ENCODE data around the gene PDPK1.

Gene PDPK1

DNA sequence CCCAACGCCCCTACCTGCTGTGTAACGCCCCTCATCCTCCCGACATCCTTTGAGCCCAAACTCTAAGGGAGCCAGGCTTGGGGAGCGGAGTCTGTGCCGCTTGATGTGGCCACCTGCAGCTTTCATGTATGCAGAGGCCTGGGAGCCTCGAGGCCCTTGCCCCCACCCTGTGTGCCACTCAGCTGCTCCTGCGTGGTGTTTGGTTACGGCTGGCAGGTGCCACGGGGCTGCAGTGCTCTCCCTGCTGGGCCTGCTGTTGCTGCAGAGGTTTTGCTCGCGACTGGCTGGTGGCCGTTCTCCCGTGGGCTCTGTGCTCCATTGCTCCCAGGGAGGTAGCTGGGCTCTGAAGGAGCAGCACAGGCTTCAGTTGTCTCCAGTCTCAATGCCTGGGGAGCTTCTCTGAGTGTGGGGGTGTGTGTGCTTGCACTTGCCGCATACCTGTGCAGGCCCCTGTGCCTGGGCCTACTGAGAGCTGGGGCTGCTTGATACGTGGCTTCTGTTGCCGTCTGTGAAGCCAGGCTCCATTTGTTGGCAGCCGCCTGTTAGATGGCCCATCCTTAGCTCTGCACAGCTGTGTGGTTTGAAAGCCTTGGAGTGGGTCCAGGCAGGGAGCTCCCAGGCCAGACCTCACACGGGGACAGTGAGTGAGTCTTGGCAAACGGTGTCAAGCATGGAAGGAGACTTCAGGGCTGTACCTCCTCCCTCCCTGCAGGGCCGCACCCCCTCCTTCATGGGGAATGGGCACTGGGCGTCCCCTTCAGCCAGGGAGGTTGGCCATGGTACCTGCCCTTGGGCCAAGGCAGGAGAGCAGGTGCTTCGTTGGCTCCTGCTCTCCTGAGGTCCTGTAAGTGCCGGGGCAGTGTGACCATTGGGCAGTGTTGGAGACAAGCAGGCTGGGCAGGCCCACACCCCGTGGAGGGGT is 47.2 kb downstream of the PDPK1 start:
- Histone ChIP-seq H3K9me3 (ENCODE audit: control insufficient read depth, insufficient read depth, low read length) (no peaks in the 10 kb centered on the region), H3K4me3 (ENCODE audit: low read length) (no peak overlapping the region), H3K4me2 (ENCODE audit: low read length) (no peak overlapping the region), H3K36me3 (ENCODE audit: control insufficient read depth, low read length) (peaks cover 42% of the 10 kb centered on the region), H3K27ac (ENCODE audit: low read depth, low read length) (no peak overlapping the region), H3K27me3 (ENCODE audit: control insufficient read depth, low read length) (no peaks in the 10 kb centered on the region), H3K79me2 (ENCODE audit: control insufficient read depth, low read length) (no peaks in the 10 kb centered on the region), H3F3A (ENCODE audit: control insufficient read depth, insufficient read depth) (no peaks in the 10 kb centered on the region), H3K9me2 (replicated peaks; ENCODE audit: control insufficient read depth, low read length) (no peaks in the 10 kb centered on the region), H4K20me1 (ENCODE audit: control insufficient read depth, insufficient read depth, low read depth, low read length) (no peaks in the 10 kb centered on the region), H3K4me1 (ENCODE audit: control insufficient read depth, low read length) (no peaks in the 10 kb centered on the region)
- no peak for TF ChIP-seq EZH2phosphoT487 (IDR thresholded peaks at IDR 0.05; ENCODE audit: borderline replicate concordance, low read length)
- TF ChIP-seq, protein P1, sequence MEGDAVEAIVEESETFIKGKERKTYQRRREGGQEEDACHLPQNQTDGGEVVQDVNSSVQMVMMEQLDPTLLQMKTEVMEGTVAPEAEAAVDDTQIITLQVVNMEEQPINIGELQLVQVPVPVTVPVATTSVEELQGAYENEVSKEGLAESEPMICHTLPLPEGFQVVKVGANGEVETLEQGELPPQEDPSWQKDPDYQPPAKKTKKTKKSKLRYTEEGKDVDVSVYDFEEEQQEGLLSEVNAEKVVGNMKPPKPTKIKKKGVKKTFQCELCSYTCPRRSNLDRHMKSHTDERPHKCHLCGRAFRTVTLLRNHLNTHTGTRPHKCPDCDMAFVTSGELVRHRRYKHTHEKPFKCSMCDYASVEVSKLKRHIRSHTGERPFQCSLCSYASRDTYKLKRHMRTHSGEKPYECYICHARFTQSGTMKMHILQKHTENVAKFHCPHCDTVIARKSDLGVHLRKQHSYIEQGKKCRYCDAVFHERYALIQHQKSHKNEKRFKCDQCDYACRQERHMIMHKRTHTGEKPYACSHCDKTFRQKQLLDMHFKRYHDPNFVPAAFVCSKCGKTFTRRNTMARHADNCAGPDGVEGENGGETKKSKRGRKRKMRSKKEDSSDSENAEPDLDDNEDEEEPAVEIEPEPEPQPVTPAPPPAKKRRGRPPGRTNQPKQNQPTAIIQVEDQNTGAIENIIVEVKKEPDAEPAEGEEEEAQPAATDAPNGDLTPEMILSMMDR (IDR thresholded peaks at IDR 0.05; ENCODE audit: low read depth, low read length, poor library complexity, severe bottlenecking), result no peak

DNA sequence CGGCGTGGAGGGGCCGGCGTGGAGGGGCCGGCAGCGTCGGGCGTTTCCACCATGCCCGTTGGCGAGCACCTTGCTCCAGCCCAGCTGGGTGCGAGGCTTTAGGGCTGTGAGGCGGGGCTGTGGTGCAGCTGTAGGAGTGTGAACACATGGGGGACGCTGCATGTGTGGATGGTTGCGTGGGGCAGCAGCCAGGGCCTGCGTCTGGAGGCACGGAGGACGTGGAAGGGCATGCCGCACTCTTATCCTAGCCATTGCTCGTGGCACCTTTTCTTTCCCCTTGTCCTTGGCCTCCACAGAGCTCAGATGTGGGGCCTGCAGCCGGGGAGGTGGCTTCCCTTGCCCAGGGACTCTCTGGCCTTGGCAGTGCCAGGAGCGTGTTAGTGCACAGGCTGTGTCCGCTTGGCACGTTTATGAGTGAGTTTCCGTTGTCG is 47.8 kb downstream of the PDPK1 start:
- H3K27ac ChIP-seq (ENCODE audit: low read depth, low read length), result no peak overlapping the region
- H3K27me3 ChIP-seq (ENCODE audit: control insufficient read depth, low read length), result no peaks in the 10 kb centered on the region
- H3F3A ChIP-seq (ENCODE audit: control insufficient read depth, insufficient read depth), result no peaks in the 10 kb centered on the region
- peaks cover 48% of the 10 kb centered on the region for H3K36me3 ChIP-seq (ENCODE audit: control insufficient read depth, low read length)
- H3K9me2 ChIP-seq (replicated peaks; ENCODE audit: control insufficient read depth, low read length), result no peaks in the 10 kb centered on the region
- no peaks in the 10 kb centered on the region for H3K9me3 ChIP-seq (ENCODE audit: control insufficient read depth, insufficient read depth, low read length)
- no peaks in the 10 kb centered on the region for H3K4me1 ChIP-seq (ENCODE audit: control insufficient read depth, low read length)
- H3K79me2 ChIP-seq (ENCODE audit: control insufficient read depth, low read length), result no peaks in the 10 kb centered on the region
- H4K20me1 ChIP-seq (ENCODE audit: control insufficient read depth, insufficient read depth, low read depth, low read length), result no peaks in the 10 kb centered on the region
- no peak overlapping the region for H3K4me2 ChIP-seq (ENCODE audit: low read length)
- H3K4me3 ChIP-seq (ENCODE audit: low read length), result no peak overlapping the region
- TF ChIP-seq EZH2phosphoT487 (IDR thresholded peaks at IDR 0.05; ENCODE audit: borderline replicate concordance, low read length), result no peak

DNA sequence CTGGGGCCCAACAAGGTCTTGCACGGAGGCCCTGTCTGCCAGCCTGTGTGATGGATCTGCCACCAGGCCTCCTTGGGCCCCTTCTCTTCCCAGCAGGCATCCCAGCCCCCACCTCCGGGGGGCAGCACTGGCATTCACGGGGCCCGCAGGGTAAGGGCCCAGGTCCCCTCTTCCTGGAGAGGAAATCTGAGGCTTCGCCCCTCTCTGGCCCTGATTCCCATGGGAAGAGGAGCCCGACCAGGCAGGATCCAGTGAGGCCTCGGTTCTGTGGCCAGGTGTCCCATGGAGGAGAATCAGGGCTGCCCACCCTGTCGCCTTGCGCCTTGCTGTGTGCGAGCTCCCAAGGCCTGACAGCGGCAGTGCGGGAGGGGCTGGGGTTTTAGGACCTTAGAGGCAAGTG is 48.4 kb downstream of the PDPK1 start:
- peaks cover 51% of the 10 kb centered on the region for H3K36me3 ChIP-seq (ENCODE audit: control insufficient read depth, low read length)
- no peaks in the 10 kb centered on the region for H3K9me2 ChIP-seq (replicated peaks; ENCODE audit: control insufficient read depth, low read length)
- H3K4me2 ChIP-seq (ENCODE audit: low read length), result no peak overlapping the region
- H4K20me1 ChIP-seq (ENCODE audit: control insufficient read depth, insufficient read depth, low read depth, low read length), result no peaks in the 10 kb centered on the region
- no peaks in the 10 kb centered on the region for H3F3A ChIP-seq (ENCODE audit: control insufficient read depth, insufficient read depth)
- no peak for TF ChIP-seq EZH2phosphoT487 (IDR thresholded peaks at IDR 0.05; ENCODE audit: borderline replicate concordance, low read length)
- TF ChIP-seq, protein P1 (IDR thresholded peaks at IDR 0.05; ENCODE audit: low read depth, low read length, poor library complexity, severe bottlenecking), result peak; percentile 55
- no peak overlapping the region for H3K4me3 ChIP-seq (ENCODE audit: low read length)
- H3K9me3 ChIP-seq (ENCODE audit: control insufficient read depth, insufficient read depth, low read length), result no peaks in the 10 kb centered on the region
- H3K4me1 ChIP-seq (ENCODE audit: control insufficient read depth, low read length), result no peaks in the 10 kb centered on the region
- H3K27ac ChIP-seq (ENCODE audit: low read depth, low read length), result no peak overlapping the region
- peaks cover 2% of the 10 kb centered on the region for H3K79me2 ChIP-seq (ENCODE audit: control insufficient read depth, low read length)
- no peaks in the 10 kb centered on the region for H3K27me3 ChIP-seq (ENCODE audit: control insufficient read depth, low read length)

DNA sequence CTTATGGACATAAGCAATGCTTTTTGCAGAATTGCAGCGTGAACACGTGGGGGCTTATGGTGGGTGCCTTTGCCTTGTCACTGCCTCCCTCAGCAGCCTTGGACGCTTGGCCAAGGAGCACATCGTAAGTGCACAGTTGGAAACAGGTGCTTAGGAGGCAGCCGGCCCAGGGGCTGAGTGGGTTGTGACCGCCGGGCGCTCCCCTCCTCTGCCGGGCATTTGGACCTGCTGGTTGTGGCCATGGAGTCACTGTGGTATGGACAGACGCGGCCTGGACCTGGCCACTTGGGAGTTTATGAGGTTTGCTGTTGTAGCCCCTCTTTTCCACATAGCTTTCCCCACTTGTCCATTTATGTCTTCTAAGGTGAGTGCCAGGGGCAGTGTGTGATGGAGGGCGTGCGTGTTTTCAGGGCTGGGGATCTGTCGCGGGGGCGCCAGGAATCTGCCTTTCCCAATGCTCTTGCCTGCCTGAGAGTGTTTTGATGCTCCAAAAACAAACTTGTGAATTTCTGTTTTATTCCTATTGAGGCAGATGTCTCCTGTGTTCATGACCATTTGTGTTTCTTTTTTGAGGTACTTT is 49.2 kb downstream of the PDPK1 start:
- no peaks in the 10 kb centered on the region for H3K27me3 ChIP-seq (ENCODE audit: control insufficient read depth, low read length)
- no peak for TF ChIP-seq EZH2phosphoT487 (IDR thresholded peaks at IDR 0.05; ENCODE audit: borderline replicate concordance, low read length)
- TF ChIP-seq, protein P1 (IDR thresholded peaks at IDR 0.05; ENCODE audit: low read depth, low read length, poor library complexity, severe bottlenecking), result no peak
- no peaks in the 10 kb centered on the region for H3K9me2 ChIP-seq (replicated peaks; ENCODE audit: control insufficient read depth, low read length)
- H3K4me3 ChIP-seq (ENCODE audit: low read length), result no peak overlapping the region
- H3K36me3 ChIP-seq (ENCODE audit: control insufficient read depth, low read length), result peaks cover 53% of the 10 kb centered on the region
- no peak overlapping the region for H3K4me2 ChIP-seq (ENCODE audit: low read length)
- no peaks in the 10 kb centered on the region for H3K4me1 ChIP-seq (ENCODE audit: control insufficient read depth, low read length)
- no peak overlapping the region for H3K27ac ChIP-seq (ENCODE audit: low read depth, low read length)
- no peaks in the 10 kb centered on the region for H3K9me3 ChIP-seq (ENCODE audit: control insufficient read depth, insufficient read depth, low read length)
- no peaks in the 10 kb centered on the region for H4K20me1 ChIP-seq (ENCODE audit: control insufficient read depth, insufficient read depth, low read depth, low read length)
- peaks cover 6% of the 10 kb centered on the region for H3K79me2 ChIP-seq (ENCODE audit: control insufficient read depth, low read length)
- H3F3A ChIP-seq (ENCODE audit: control insufficient read depth, insufficient read depth), result no peaks in the 10 kb centered on the region
